ENCODE data around the gene KNCN.

- TF ChIP-seq RAD21 (conservative IDR thresholded peaks at IDR 0.05) (no peak), POLR2AphosphoS5 (IDR thresholded peaks at IDR 0.05) (no peak), CTCF (IDR thresholded peaks at IDR 0.05; ENCODE audit: poor library complexity, severe bottlenecking) (no peak), TAF1 (IDR thresholded peaks at IDR 0.05; ENCODE audit: low read depth) (no peak), MXI1 (conservative IDR thresholded peaks at IDR 0.05; ENCODE audit: poor library complexity, severe bottlenecking) (no peak), REST (IDR thresholded peaks at IDR 0.05; ENCODE audit: borderline replicate concordance) (no peak)
Measured at GRCh38 chr1:46543761-46544560, 7.5 kb downstream of the KNCN start.
